IPS-NIHi7 (cell line): Measurements from ENCODE around the gene SELENOV.

Experiments
- DNase-seq: peaks from one replicate; pipeline ENCODE4 v3.0.0; 2012; ENCODE audit warnings: mixed read lengths; ENCODE audit errors: extremely low spot score

Gene SELENOV

DNA sequence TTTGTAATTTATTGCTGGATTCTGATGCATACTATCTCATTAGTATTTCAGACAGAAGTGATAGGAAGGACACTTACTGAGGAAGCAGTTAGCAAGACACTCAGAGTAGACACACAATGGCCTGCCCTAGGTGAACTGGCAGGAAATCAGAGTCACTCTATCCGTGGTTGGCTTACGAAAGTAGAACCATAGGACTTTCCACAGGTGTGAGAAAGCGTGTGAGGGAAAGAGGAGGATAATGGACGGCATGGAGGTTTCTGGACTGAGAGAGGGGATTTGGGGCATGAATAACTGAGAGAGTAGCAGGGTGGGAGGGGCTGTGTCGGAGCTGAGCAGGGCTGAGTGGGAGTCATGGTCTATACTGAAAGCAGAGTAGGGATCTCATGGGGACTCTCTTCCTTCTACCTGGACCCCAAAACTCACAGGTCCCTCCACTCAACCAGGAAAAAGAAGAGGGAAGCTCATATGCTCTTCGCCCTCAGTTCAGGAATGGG lies 43.7 kb downstream of the SELENOV start:
- DNase-seq = no peak

DNA sequence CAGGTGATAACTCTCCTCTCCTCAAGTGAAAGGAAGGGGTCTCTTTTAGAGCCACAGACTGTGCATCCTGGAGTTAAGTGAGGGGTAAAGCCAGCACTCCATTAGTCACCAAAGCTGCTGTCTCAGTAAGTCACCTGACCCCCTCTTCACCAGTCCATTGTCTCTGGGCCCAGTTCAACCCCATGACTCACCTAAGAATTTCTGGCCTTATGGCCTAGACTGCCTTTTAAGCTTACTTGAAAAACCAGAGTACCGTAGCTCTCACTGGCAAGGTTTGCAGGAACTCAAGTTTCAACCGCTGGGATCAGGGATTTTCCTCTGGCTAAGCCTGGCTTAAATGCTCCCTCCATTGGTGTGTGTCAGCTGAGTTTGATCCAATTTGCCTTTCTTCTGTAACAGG lies 48.5 kb downstream of the SELENOV start:
- DNase-seq = no peak

DNA sequence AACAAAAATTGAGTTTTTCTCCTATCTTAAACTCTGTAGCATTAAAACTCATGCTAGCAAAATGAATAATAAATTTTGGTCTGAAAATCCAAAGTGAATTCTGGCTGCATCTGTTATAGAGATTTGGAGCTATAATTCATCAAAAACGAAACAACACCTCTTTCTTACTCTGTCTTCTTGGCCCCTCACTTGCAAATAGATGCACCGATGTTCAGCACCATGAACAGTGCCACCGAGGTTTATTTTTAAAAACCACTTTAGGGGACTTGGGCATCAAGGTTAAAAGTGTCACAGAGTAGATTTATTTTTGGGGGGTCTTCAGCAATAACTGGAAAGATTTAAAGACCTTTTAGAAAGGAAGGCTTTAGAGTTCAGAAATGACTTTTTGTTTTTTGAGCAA lies 51.1 kb downstream of the SELENOV start:
- no peak for DNase-seq

DNA sequence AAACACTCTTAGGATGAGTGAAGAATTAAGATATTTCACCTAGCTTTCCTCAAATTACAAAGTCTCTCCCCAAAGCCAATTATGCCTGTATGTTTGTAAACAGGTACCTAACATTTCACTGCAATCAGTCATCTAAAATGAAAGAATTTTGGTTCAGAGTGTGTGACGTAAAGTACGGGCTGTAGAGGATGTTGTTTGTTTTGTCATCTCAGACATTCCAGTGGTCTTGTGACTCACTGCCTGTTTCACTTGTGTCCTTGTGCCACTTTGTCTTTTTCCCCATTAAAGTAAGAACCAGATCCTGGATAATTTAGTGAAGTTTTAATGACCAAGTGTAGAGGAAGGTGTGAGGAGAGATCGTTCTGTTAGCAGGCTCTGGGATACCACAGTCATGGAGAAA lies 53.7 kb downstream of the SELENOV start:
- no peak for DNase-seq
